ENCODE results near the gene EEF1A1.

DNA sequence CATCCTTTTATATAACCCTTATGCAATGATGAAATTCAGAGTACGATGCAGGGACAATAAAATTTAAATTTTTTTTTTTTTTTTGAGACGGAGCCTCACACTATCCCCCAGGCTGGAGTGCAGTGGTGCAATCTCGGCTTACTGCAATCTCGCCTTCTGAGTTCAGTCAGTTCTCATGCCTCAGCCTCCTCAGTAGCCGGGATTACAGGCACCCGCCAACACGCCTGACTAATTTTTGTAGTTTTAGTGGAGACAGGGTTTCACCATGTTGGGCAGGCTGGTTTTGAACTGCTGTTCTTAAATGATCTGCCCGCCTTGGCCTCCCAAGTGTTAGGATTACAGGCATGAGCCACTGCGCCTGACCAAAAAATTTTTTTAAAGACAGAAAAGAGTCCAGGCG lies 44.1 kb downstream of the EEF1A1 start:
- TF ChIP-seq ZC3H10 (CRISPR knock-in tag; IDR thresholded peaks at IDR 0.05) (no peak), RARB (CRISPR knock-in tag; IDR thresholded peaks at IDR 0.05) (no peak), ISL1 (CRISPR knock-in tag; IDR thresholded peaks at IDR 0.05) (no peak), GLIS3 (CRISPR knock-in tag; IDR thresholded peaks at IDR 0.05) (no peak), ESRRG (CRISPR knock-in tag; IDR thresholded peaks at IDR 0.05) (no peak), ZNF8 (CRISPR knock-in tag; IDR thresholded peaks at IDR 0.05) (no peak), BACH2 (CRISPR knock-in tag; IDR thresholded peaks at IDR 0.05; ENCODE audit: borderline replicate concordance) (no peak), TOX (CRISPR knock-in tag; IDR thresholded peaks at IDR 0.05; ENCODE audit: borderline replicate concordance) (no peak)
- TF ChIP-seq, protein P1, sequence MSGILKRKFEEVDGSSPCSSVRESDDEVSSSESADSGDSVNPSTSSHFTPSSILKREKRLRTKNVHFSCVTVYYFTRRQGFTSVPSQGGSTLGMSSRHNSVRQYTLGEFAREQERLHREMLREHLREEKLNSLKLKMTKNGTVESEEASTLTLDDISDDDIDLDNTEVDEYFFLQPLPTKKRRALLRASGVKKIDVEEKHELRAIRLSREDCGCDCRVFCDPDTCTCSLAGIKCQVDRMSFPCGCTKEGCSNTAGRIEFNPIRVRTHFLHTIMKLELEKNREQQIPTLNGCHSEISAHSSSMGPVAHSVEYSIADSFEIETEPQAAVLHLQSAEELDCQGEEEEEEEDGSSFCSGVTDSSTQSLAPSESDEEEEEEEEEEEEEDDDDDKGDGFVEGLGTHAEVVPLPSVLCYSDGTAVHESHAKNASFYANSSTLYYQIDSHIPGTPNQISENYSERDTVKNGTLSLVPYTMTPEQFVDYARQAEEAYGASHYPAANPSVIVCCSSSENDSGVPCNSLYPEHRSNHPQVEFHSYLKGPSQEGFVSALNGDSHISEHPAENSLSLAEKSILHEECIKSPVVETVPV (CRISPR knock-in tag; IDR thresholded peaks at IDR 0.05), result no peak
- TF ChIP-seq, protein P2, sequence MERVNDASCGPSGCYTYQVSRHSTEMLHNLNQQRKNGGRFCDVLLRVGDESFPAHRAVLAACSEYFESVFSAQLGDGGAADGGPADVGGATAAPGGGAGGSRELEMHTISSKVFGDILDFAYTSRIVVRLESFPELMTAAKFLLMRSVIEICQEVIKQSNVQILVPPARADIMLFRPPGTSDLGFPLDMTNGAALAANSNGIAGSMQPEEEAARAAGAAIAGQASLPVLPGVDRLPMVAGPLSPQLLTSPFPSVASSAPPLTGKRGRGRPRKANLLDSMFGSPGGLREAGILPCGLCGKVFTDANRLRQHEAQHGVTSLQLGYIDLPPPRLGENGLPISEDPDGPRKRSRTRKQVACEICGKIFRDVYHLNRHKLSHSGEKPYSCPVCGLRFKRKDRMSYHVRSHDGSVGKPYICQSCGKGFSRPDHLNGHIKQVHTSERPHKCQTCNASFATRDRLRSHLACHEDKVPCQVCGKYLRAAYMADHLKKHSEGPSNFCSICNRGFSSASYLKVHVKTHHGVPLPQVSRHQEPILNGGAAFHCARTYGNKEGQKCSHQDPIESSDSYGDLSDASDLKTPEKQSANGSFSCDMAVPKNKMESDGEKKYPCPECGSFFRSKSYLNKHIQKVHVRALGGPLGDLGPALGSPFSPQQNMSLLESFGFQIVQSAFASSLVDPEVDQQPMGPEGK (CRISPR knock-in tag; IDR thresholded peaks at IDR 0.05; ENCODE audit: borderline replicate concordance), result no peak
